GM18907 (cell line): ENCODE data around the gene EXPH5.
A peak's percentile ranks its signal among the peaks of the same experiment; 100 is the strongest.
"Not testable (repeated sequence)": the region's sequence is repeated elsewhere in the genome, so short reads cannot be mapped to it uniquely, and the experiment has no call there.

Experiments
- ATAC-seq: cut with Tn5 transposase; IDR thresholded peaks from one replicate; pipeline ENCODE4 v1.9.1; 2021; ENCODE audit warnings: mild to moderate bottlenecking, moderate library complexity; ENCODE audit not compliant: unreplicated experiment

EXPH5 gene, protein sequence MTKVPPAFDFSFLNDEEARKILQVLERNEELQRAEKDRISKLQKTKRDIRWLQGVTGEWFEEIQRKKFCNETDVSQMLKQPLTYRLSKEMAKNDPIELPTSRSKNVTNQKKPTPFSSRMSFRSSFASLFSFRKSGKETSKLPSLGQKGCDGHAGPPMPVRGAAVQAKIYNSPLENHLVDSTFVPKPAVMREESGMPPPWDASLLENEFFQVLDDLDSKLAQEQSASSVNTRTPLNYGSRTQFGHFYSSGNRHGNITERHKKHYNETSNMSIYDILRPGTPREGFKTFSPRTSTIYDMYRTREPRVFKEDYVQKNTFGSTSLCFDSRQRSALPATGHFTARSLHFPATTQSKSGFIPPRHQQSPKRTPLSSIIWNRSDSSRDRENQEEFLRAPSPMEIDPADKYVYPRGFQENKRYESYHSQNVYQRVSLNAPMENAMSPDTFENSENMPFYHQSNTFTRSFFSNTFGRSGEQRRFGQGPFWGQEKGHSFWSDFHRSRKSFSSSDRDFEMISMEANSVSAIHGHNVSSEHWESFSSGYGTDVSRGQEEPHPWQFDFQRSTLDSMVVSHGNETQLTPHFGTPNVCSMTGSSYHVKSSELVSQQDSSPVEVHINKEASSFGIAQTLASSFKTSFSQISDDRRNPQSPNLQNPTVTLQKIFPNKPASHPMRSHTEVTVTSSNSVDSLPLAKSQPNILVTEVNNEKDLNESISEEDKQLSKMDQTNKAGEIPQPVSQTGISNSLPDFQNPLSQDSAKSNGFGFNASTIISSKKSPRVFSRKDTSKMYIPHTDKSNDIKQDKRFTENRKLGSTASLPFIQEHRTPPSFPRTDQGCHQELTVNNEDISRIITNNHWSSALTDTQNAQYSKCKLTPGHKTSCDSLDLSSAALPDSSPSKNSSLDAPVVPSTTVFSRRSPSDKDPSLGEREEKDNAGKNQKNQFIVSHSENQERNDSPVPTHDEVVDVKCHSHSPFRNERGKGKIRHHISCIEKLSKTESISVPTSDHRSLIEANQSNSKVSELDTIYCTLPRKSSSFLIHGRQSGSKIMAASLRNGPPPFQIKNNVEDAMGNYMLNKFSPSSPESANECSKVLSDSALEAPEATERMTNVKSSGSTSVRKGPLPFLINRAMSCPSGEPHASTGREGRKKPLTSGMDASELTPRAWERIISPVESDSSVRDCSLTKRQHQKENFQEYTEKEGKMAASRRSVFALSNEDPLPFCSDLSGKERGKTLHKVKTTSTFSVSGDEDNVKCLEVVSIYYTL (N-terminal part only)

DNA sequence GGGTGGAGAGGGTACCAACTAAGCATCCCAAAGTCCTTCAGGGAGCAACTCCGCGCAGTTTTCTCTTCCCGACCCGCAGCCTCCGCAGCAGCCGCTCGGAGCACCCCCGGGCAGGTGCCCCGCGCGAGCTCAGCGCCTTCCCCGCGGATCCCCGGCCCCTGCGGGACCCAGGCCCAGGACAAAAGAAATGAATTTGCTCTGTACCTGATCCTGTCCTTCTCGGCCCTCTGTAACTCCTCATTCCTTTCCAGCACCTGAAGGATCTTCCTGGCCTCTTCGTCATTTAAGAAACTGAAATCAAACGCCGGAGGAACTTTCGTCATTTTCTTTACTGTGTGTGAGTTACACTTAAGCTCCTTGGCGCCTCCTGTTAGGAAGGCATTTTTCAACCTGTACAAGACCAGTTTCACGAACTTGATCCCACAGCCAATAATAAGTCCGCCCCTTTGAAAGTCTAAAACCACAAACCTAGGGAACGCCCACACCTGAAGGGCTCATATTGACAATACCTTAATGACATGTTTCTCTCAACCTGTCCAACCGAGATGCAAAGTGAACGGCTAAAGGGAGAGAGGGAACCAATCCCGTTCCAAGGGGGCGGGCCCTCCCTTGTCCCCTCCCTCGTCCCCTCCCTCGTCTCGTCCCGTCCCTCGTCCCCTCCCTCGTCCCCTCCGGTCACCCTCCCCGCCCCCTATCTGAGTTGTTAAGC lies at the start of gene EXPH5:
TSS of gene EXPH5 (minus strand) at position 555 of the 709 bp plus-strand sequence. CDS start at position 323, 232 bp downstream.
- peak; percentile 90 for ATAC-seq

DNA sequence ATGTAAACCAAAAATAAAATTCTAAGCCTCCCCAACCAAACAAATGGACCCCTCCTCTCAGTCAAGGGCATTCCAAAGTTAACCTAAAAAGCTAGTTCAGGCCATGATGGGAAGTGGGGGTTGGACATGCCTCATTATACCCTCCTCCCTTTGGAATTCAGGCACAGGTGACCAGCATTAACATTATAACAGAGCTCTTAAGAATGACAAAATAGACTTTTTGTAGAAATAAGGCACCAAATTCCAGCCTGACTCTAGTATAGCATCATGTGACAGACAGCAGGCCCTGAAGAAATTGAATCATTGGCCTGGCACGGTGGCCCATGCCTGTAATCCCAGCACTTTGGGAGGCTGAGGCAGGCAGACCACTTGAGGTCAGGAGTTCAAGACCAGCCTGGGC lies 48.2 kb upstream of the EXPH5 start:
- not testable (repeated sequence) for ATAC-seq

DNA sequence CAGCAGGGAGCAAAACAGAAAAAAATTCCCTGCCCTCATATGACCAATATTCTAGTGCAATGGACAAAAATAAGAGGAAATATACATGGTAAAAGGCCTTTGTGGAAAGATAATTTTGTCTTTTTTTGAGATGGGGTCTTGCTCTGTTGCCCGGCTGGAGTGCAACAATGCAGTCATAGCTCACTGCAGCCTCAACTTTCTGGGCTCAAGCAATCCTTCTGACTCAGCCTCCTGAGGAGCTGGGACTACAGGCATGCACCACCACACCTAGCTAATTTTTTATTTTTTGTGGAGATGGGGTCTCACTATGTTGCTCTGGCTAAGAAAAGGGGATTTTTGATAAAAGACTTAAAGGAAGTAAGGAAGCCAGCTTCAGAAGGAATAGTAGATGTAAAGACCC lies 45.6 kb upstream of the EXPH5 start:
- ATAC-seq, result no peak

DNA sequence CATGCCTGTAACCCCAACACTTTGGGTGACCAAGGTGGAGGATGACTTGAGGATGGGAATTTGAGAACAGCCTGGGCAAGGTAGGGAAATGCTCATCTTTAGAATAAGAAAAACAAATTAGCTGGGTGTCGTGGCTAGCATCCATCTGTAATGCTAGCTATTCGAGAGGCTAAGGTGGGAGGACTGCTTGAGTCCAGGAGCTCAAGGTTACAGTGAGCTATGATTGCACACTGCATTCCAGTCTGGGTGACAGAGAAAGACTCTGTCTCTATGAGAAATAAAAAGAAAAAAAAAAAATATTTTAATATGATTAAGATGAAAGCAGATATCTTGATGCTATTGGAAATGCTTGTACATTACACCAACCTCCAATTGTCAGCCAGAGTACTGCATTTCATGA lies 42.7 kb upstream of the EXPH5 start:
- no peak for ATAC-seq

DNA sequence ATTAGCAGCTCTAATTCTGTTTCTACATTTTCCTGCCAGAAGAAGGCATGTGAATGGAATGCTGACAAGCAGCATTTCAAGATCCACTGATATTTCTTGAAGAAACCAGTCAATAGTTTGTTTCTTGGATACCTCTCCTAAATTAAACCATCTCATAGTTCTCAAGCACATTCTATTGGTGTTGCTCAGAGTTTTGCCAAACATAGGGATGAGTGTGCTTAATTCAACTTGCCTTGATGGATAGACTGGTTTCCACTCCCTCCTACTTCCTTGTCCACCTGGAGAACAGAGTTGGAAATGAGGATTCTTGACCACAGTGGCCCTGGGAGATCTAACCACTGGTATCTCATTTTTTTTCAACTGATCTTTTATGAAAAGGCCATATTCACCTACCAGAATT lies 41.5 kb upstream of the EXPH5 start:
- no peak for ATAC-seq

DNA sequence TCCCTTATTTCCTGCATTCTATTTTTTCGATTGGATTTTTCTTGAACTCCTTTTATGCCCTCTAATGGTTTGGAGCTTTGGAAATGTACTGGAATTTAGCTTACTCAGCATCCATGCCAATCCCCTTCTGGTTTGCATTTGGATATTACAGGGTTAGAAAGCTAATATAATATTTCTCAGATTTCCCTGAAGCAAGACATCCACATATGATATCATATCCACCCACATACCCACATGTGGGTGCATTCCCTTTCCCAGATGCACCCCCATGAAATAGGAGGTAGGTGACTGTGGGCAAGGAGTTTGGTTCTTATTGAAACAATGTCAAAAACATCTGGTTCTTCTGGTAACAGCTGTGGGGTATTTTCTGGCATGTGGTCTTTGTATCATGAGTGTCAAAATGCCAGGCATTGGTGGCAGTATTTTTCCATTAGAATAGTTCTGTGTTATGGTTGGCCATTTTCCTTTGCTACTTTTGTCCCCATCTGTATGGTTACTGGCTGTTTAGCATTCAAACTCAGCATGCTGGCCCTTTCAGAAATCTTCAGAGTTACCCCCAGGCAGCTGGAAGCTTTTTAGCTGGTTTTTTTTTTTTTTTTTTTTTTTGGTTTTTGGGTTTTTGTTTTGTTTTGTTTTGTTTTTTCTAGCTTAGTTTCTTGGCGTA lies 38.6 kb upstream of the EXPH5 start:
- ATAC-seq, result no peak

DNA sequence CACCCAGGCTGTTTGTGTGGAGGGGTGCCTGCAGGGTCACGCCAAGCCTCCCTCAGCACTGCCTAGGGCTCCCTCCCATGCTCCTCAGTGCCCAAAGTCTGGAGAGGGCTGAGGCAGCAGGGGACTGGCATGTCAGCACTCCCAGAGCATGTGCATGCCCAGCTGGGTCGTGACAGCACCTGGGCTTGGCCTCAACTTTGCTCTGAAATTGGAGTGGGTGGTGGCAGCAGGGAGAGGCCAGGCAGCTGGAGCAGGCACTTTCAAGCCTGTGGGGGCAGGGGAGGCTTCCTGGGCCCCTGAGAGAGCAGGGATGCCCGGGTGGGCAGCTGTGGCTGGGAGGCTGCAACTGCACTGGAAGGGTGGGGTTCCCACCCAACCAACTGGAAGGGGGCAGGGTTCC lies 35.7 kb upstream of the EXPH5 start:
- no peak for ATAC-seq

DNA sequence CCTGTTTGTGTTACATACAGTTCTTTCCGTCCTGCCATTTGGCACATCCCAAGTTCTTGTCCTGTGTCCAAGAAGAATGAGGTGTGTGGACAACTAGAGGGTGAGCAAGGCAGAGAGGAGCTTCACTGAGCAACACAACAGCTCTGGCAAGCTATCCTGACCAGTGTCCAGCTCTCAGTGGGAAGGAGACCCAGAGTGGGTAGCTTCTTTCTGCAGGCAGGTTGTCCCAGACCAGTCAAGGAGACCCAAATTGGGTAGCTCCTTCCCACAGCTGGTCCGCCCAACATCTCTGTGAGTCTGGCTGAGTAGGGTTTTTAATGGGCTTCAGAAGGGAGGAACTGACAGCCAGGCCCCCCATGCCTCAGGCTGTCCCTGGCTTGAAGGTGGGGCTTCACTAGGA lies 35.2 kb upstream of the EXPH5 start:
- no peak for ATAC-seq

DNA sequence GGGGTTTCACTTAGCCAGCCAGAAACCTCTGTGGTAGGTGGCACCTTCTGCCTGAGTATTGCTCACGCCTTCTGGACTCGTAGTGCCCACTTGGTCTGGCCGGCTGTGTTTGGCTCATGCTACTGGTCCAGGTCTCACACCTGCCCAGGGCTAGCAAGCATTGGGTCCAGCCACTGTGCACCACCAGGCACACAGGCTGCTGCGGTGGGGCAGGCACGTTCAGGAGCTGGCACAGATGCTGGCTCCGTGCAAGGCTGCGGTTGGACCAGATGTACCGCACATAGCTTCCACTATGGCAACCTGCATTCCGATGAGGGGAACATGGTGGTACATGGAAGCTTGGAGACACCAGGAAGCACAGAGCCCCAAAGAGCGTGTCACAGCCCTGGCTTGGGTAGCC lies 34.8 kb upstream of the EXPH5 start:
- ATAC-seq, result no peak

DNA sequence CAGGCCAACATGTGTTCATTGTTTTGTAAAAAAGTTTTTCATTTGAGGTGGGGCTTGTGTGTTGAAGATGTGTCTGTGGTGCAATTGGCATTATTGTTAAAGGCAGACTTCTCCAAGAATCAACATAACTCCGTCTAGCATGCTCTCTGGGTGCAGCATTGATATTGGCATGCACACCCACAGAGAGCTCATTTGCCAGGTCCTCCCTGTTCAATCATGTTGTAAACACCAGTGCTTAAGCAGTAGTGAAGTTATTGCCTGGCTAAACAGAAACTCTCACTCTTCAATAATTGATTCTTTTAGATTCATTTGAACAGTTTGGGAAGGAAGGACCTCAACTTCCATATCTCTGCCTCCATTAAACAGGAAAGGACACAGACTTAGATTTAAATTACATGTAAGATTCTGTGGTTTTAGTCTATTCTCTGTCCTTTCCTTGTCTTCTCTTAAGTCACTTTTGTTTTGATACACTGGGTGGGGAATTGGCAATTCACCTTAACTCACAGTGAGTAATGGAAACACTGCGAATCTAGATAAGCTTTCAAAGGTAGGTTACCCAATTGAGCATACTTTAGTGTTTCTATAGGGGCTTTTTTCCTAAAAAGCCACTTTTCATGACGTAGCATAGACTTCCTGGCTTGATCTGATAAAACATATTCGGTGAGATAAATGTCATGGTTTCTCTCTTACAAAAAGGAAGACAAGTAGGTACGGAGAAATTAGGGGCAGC lies 30.8 kb upstream of the EXPH5 start:
- no peak for ATAC-seq

DNA sequence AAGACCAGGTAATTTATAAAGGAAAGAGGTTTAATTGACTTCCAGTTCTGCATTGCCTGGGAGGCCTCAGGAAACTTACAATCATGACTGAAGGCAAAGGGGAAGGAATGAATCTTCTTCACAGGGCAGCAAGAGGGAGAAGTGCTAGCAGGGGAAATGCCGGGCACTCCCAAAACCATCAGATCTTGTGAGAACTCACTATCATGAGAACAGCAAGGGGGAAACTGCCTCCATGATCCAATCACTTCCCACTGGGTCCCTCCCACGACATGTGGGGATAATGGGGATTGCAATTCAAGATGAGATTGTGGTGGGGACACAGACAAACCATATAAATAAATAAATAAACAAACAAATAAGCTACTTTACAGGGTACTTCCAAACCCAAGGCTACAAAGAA lies 28.8 kb upstream of the EXPH5 start:
- ATAC-seq, result no peak

DNA sequence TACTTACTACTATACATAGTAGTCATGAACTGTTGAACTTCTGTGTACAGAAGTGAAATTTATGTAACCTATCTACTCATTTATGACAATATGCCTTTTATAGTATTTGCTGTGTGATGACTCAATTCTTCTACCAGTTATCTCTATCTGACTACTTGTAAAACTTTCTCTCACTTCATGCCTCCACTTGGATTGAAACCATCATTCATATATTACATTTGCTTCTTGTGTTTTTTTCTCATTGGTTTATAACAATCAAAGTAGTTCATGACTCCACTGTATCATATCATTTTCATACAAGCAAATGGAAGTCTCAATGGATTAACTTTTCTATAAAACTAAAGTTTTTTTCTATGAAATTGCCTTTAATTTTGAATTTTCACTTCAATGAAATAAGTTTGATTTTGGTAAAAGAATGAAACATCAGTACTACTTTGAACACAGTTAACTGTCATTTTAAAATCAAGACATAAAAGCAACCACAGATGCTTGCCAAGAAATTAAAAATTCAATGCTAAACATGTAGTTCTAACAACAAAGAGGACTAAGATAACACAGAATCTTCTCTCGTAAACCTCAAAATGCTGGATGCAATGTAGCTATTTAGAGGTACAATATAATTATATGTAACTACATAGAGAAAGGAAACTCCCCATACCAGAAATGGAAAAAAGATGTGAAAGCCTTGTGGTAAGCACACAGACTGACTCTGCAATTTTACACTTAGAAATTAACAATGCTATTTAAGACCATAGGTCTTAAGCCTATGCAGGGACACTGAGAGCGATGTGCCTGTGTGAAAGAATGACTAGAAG lies 27.6 kb upstream of the EXPH5 start:
- ATAC-seq, result peak; percentile 93

DNA sequence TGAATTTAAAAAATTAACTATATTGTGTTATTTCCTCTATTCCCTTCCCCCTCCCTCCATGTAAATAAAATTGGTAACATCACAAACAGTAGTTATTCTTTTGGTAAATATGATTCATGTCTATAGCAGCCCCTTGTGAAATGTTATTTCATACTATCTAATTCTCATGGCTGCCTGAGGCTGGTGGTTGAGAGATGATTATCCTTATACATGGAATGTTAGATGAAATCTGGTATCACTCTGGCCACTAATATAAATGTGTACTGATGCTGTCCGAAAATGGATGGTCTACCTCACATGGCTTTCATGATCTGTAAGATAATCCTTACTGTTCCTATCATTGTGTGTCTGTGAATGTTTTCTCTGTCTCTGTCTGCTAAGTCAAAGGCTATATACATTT lies 25.0 kb upstream of the EXPH5 start:
- ATAC-seq, result no peak

DNA sequence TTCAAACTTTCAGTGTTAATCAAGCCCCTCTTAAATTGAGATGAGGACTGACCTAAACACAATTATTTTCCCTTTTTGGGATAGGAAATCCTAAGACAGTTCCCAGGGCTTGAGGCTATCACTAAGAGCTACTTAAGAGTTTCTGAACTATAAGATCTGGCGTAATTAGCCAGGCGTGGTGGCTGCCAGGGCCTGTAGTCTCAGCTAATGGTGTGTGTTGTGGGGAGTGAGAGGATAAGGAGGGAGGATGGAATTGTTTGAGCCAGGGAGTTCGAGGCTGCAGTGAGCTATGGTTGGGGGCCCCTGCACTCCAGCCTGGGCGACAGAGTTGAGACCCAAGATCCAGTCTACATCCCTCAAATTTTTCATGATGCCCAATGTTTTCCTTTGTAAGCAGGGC lies 23.5 kb upstream of the EXPH5 start:
- ATAC-seq, result no peak

DNA sequence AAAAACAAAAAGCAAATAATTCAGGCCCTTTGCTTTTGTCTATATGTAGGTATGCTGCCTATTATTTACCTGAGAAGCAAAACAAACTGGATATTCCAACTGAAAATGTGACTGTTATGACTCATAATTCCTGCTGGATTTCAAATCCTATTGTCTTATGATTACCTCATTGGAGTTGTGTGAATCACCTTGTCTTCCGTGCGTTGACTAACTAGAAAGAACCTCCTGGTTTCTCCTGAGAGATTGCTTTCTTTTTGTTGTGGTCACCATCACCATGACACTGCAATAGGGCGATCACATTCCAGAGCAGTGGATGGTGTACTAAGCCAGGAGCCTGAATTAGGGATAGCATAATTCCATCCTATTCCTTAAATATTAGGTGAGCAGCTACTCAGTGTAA lies 23.0 kb upstream of the EXPH5 start:
- no peak for ATAC-seq

DNA sequence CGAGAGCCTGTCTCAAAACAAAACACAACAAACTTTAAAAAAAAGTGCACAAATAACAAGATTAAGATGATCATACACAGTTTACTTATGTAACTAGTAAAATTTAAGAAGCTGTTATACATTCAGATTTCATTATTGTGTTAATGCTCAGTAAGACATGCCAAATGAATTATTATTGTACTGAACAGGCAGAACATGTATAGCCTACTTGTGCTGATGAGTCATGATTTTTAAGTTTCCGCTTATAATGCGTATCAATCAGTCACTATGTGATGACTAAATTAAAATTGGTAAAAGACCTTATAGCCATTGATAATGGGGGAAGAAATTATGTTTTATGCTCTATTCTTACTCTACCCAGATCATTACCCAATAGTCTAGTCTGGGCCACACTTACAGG lies 20.5 kb upstream of the EXPH5 start:
- ATAC-seq, result no peak

DNA sequence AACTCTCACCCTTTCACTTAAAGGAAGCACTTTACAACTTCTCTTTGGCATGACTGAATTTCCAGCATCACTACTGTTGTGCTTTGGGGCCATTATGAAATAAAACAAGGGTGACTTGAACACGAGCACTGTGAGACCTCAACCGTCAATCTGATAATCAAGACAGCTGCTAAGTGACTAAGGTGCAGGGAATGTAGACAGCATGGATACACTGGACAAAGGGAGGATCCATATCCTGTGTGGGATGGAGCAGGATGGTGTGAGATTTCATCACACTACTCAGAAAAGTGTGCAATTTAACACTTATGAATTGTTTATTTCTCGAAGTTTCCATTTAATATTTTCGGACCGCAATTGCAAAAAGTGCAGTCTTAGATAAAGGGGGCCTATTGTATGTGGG lies 16.1 kb upstream of the EXPH5 start:
- no peak for ATAC-seq

DNA sequence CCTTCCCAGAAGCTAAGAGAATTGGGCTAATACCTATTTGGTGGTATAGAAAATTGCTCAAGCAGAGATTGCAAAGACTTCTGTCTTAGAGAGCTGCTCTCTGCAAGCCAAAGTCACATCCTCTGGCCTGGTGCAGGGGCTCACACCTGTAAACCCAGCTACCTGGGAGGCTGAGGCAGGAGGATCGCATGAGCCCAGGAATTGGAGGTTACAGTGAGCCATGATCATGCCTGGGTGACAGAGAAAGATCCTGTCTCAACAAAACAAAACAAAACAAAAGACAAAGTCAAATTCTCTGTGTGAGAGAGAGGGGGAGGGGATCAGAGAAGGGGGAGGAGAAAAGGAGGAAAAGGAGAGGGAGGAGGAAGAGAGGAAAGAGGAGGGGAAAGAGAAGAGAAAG lies 15.0 kb upstream of the EXPH5 start:
- no peak for ATAC-seq
